H9 (cell line): ENCODE measurements around the gene KCTD21. TPM values are rescaled to one million over a fixed set of nuclear protein-coding genes. Genes with fewer than 3 reads are reported as not detected.

Experiments
- DNase-seq: peaks from one replicate; pipeline ENCODE4 v3.0.0-alpha.2; 2017
- H2AFZ ChIP-seq: one replicate; pipeline ENCODE4 v1.6.1; 2013; ENCODE audit warnings: mild to moderate bottlenecking, low read length, control low read depth, moderate library complexity
- H2AK5ac ChIP-seq: 2 replicates; pipeline ENCODE4 v1.6.1; 2013; ENCODE audit warnings: low read length, control low read depth, mixed read lengths; ENCODE audit not compliant: insufficient read length
- H2BK120ac ChIP-seq: one replicate; pipeline ENCODE4 v1.6.1; 2013; ENCODE audit warnings: low read depth, mild to moderate bottlenecking, low read length, control low read depth, inconsistent platforms; ENCODE audit not compliant: poor library complexity, severe bottlenecking
- H2BK12ac ChIP-seq: 2 replicates; pipeline ENCODE4 v1.6.1; 2013; ENCODE audit warnings: low read length, control low read depth, mixed read lengths, low read depth; ENCODE audit not compliant: insufficient read length
- H2BK15ac ChIP-seq: 2 replicates; pipeline ENCODE4 v1.6.1; 2013; ENCODE audit warnings: low read depth, low read length, control low read depth
- H2BK20ac ChIP-seq: one replicate; pipeline ENCODE4 v1.6.1; 2013; ENCODE audit warnings: low read depth, mild to moderate bottlenecking, low read length, control low read depth, inconsistent platforms; ENCODE audit not compliant: poor library complexity, severe bottlenecking
- H2BK5ac ChIP-seq: 2 replicates; pipeline ENCODE4 v1.6.1; 2013; ENCODE audit warnings: low read length, control low read depth, mixed read lengths; ENCODE audit not compliant: insufficient read length
- H3K14ac ChIP-seq: 2 replicates; pipeline ENCODE4 v1.6.1; 2013; ENCODE audit warnings: low read length, control low read depth; ENCODE audit not compliant: insufficient read depth
- H3K18ac ChIP-seq: 2 replicates; pipeline ENCODE4 v1.6.1; 2013; ENCODE audit warnings: low read depth, mild to moderate bottlenecking, mixed read lengths, low read length, control low read depth; ENCODE audit not compliant: insufficient read length
- H3K23ac ChIP-seq: 2 replicates; pipeline ENCODE4 v1.6.1; 2013; ENCODE audit warnings: low read length, control low read depth, mixed read lengths, low read depth; ENCODE audit not compliant: insufficient read length
- H3K23me2 ChIP-seq: 2 replicates; pipeline ENCODE4 v1.6.1; 2013; ENCODE audit warnings: low read depth, mild to moderate bottlenecking, mixed read lengths, low read length, control low read depth; ENCODE audit not compliant: insufficient read length, poor library complexity, severe bottlenecking
- H3K27ac ChIP-seq: 2 replicates; pipeline ENCODE4 v1.5.1; 2013; ENCODE audit warnings: low read length, control low read depth, mixed read lengths, low read depth; ENCODE audit not compliant: insufficient read length
- H3K27me3 ChIP-seq: 2 replicates; pipeline ENCODE4 v1.6.1; 2013; ENCODE audit warnings: low read length, control low read depth, inconsistent platforms; ENCODE audit not compliant: insufficient read depth
- H3K4ac ChIP-seq: 2 replicates; pipeline ENCODE4 v1.6.1; 2013; ENCODE audit warnings: low read depth, mild to moderate bottlenecking, control low read depth, inconsistent platforms, low read length, moderate library complexity
- H3K4me1 ChIP-seq: 2 replicates; pipeline ENCODE4 v1.6.1; 2013; ENCODE audit warnings: low read length, control low read depth, inconsistent platforms; ENCODE audit not compliant: insufficient read depth
- H3K4me2 ChIP-seq: 2 replicates; pipeline ENCODE4 v1.6.1; 2013; ENCODE audit warnings: low read length, control low read depth, mixed read lengths; ENCODE audit not compliant: insufficient read length, insufficient read depth
- H3K56ac ChIP-seq: 2 replicates; pipeline ENCODE4 v1.6.1; 2013; ENCODE audit warnings: low read depth, mild to moderate bottlenecking, mixed read lengths, low read length, control low read depth; ENCODE audit not compliant: insufficient read length
- H3K79me1 ChIP-seq: 2 replicates; pipeline ENCODE4 v1.6.1; 2013; ENCODE audit warnings: low read depth, mild to moderate bottlenecking, moderate library complexity, low read length, control low read depth, inconsistent platforms; ENCODE audit not compliant: insufficient read depth, poor library complexity, severe bottlenecking
- H3K79me2 ChIP-seq: 2 replicates; pipeline ENCODE4 v1.6.1; 2013; ENCODE audit warnings: low read length, control low read depth, inconsistent platforms; ENCODE audit not compliant: insufficient read depth
- H3K9ac ChIP-seq: 2 replicates; pipeline ENCODE4 v1.6.1; 2013; ENCODE audit warnings: low read length, control low read depth, mixed read lengths; ENCODE audit not compliant: insufficient read length; ENCODE audit errors: extremely low read depth
- H3K9me3 ChIP-seq: one replicate; pipeline ENCODE4 v1.6.1; 2013; ENCODE audit warnings: low read depth, low read length, inconsistent platforms; ENCODE audit not compliant: control insufficient read depth
- H3T11ph ChIP-seq: one replicate; pipeline ENCODE4 v1.6.1; 2013; ENCODE audit warnings: mild to moderate bottlenecking, low read length, control low read depth, inconsistent platforms
- H4K20me1 ChIP-seq: one replicate; pipeline ENCODE4 v1.6.1; 2013; ENCODE audit not compliant: control insufficient read depth, insufficient read length, insufficient read depth
- H4K5ac ChIP-seq: 2 replicates; pipeline ENCODE4 v1.6.1; 2013; ENCODE audit warnings: low read depth, mild to moderate bottlenecking, mixed read lengths, low read length, control low read depth; ENCODE audit not compliant: insufficient read length
- H4K8ac ChIP-seq: replicated peaks from 2 replicates; pipeline ENCODE4 v1.6.1; 2013; ENCODE audit warnings: low read length, control low read depth, mixed read lengths, low read depth; ENCODE audit not compliant: insufficient read length
- H4K91ac ChIP-seq: 2 replicates; pipeline ENCODE4 v1.6.1; 2013; ENCODE audit warnings: low read depth, mild to moderate bottlenecking, moderate library complexity, mixed read lengths, low read length, control low read depth; ENCODE audit not compliant: insufficient read length
- H3K27ac Mint-ChIP-seq, 3 experiments: 2 replicates in 2 of 3; 3 replicates in 1 of 3; pipeline ENCODE4 v1.8.0; 2020 to 2021; ENCODE audit warnings: mixed read lengths in 3 of 3, mild to moderate bottlenecking in 1 of 3, moderate library complexity in 1 of 3
- H3K27me3 Mint-ChIP-seq: 2 replicates; pipeline ENCODE4 v1.8.0; 2021; ENCODE audit warnings: low read depth, mild to moderate bottlenecking, moderate library complexity, mixed read lengths
- H3K36me3 Mint-ChIP-seq, 3 experiments: 2 replicates in 2 of 3; 3 replicates in 1 of 3; pipeline ENCODE4 v1.8.0; 2020 to 2021; ENCODE audit warnings: low read depth in 3 of 3, mixed read lengths in 3 of 3; ENCODE audit not compliant: insufficient read depth in 1 of 3
- H3K4me1 Mint-ChIP-seq, 2 experiments: 2 replicates each; pipeline ENCODE4 v1.8.0; 2020; ENCODE audit warnings: mixed read lengths in 2 of 2
- H3K4me3 Mint-ChIP-seq, 2 experiments: 2 replicates in 1 of 2; 3 replicates in 1 of 2; pipeline ENCODE4 v1.8.0; 2020 to 2021; ENCODE audit warnings: mild to moderate bottlenecking in 2 of 2, mixed read lengths in 2 of 2, moderate library complexity in 1 of 2
- H3K9me3 Mint-ChIP-seq, 2 experiments: 2 replicates in 1 of 2; 3 replicates in 1 of 2; pipeline ENCODE4 v1.8.0; 2020; ENCODE audit warnings: mild to moderate bottlenecking in 2 of 2, mixed read lengths in 2 of 2, moderate library complexity in 1 of 2
- CTCF ChIP-seq: fragments of 200-600 bp; sonication (generic); conservative IDR thresholded peaks from 3 replicates; pipeline ENCODE4 v1.8.0; 2021; ENCODE audit warnings: antibody characterized with exemption, mild to moderate bottlenecking
- WGBS: extraction: QIAGEN DNeasy Blood & Tissue Kit; methylation state at CpG from one replicate; pipeline ENCODE4 v1.1.7; 2013; ENCODE audit warnings: missing lambda C conversion rate, low lambda C conversion rate, mixed read lengths; ENCODE audit not compliant: insufficient read length; ENCODE audit errors: extremely low coverage; 5-methylcytosine and 5-hydroxymethylcytosine counted together
- total RNA-seq: library from RNA; stranded (reverse); gene quantifications from 2 replicates; pipeline ENCODE4 v1.2.1, GENCODE V29; 2021

The KCTD21 gene
- total RNA-seq, 1 experiment from 2014 or later, result 4.0 TPM

- Histone ChIP-seq H2BK120ac (no peak overlapping the region), H3K23ac (no peak overlapping the region), H3K4ac (no peak overlapping the region), H4K91ac (no peak overlapping the region), H4K8ac (no peak overlapping the region), H3K56ac (no peak overlapping the region), H3K79me1 (no peaks in the 10 kb centered on the region), H3K27ac (no peak overlapping the region), H4K20me1 (no peaks in the 10 kb centered on the region), H3K27me3 (no peaks in the 10 kb centered on the region), H2BK20ac (no peak overlapping the region), H2BK15ac (no peak overlapping the region), H3K4me1 (no peaks in the 10 kb centered on the region), H4K5ac (no peak overlapping the region), H2AFZ (no peak overlapping the region), H3K14ac (no peak overlapping the region), H2BK5ac (no peak overlapping the region), H3T11ph (no peak overlapping the region), H3K18ac (no peak overlapping the region), H3K9me3 (no peaks in the 10 kb centered on the region), H3K9ac (no peak overlapping the region), H2BK12ac (no peak overlapping the region), H3K4me2 (no peak overlapping the region), H2AK5ac (no peak overlapping the region), H3K79me2 (no peaks in the 10 kb centered on the region), H3K23me2 (no peaks in the 10 kb centered on the region)
- peaks cover 8 to 9% of the 10 kb centered on the region in 2 experiments for H3K4me1 Mint-ChIP-seq
- DNase-seq, result no peak
- no peak for TF ChIP-seq CTCF
- WGBS, result no CpG with 5 or more reads among the region's 2 CpGs
- no peaks in the 10 kb centered on the region for H3K9me3 Mint-ChIP-seq
- H3K27ac Mint-ChIP-seq, result peak overlapping the region in 1 of 3 experiments; percentile 10; a peak in 3 of 7 replicates
- no peak overlapping the region for H3K4me3 Mint-ChIP-seq
- H3K27me3 Mint-ChIP-seq, result no peaks in the 10 kb centered on the region
- H3K36me3 Mint-ChIP-seq, result peaks cover 3 to 19% (median 9%) of the 10 kb centered on the region in 3 experiments; a peak in 5 of 7 replicates
Observed at GRCh38 chr11:78147807-78148206, 40.6 kb downstream of the KCTD21 start.
